Osteoblast (primary cell): ENCODE measurements around the gene GNB4. TPM values are rescaled to one million over a fixed set of nuclear protein-coding genes. Genes with fewer than 3 reads are reported as not detected.

Experiments used
- DNase-seq: peaks from one replicate; pipeline ENCODE4 v3.0.0; 2011; ENCODE audit warnings: low spot score, mixed read lengths; ENCODE audit not compliant: insufficient read length; ENCODE audit errors: missing footprints
- H2AFZ ChIP-seq: 2 replicates; pipeline ENCODE4 v1.6.0; 2011; ENCODE audit warnings: mild to moderate bottlenecking, low read length
- H3K27ac ChIP-seq: 2 replicates; pipeline ENCODE4 v1.5.1; 2011; ENCODE audit warnings: mild to moderate bottlenecking, low read depth, low read length, moderate library complexity
- H3K27me3 ChIP-seq: 2 replicates; pipeline ENCODE4 v1.6.0; 2012; ENCODE audit warnings: mild to moderate bottlenecking, control low read depth, inconsistent platforms, low read length, moderate library complexity; ENCODE audit not compliant: insufficient read depth
- H3K36me3 ChIP-seq: 2 replicates; pipeline ENCODE4 v1.5.1; 2011; ENCODE audit warnings: mild to moderate bottlenecking, low read length, control low read depth, moderate library complexity; ENCODE audit not compliant: insufficient read depth
- H3K4me1 ChIP-seq: 2 replicates; pipeline ENCODE4 v1.5.1; 2011; ENCODE audit warnings: mild to moderate bottlenecking, low read length, control low read depth, moderate library complexity; ENCODE audit not compliant: insufficient read depth
- H3K4me2 ChIP-seq: 2 replicates; pipeline ENCODE4 v1.6.0; 2011; ENCODE audit warnings: mild to moderate bottlenecking, low read length; ENCODE audit not compliant: insufficient read depth
- H3K4me3 ChIP-seq: fragments of 200-600 bp; sonication (generic); 3 replicates; pipeline ENCODE4 v1.5.1; 2012; ENCODE audit warnings: mild to moderate bottlenecking, low read length, inconsistent platforms; ENCODE audit not compliant: insufficient read depth
- H3K79me2 ChIP-seq: 2 replicates; pipeline ENCODE4 v1.6.0; 2012; ENCODE audit warnings: mild to moderate bottlenecking, low read length, control low read depth, inconsistent platforms; ENCODE audit not compliant: insufficient read depth
- H3K9me3 ChIP-seq: 2 replicates; pipeline ENCODE4 v1.5.1; 2011; ENCODE audit warnings: low read depth, low read length, control low read depth
- H4K20me1 ChIP-seq: 2 replicates; pipeline ENCODE4 v1.6.0; 2012; ENCODE audit warnings: mild to moderate bottlenecking, low read length, control low read depth; ENCODE audit not compliant: insufficient read depth
- CTCF ChIP-seq: IDR thresholded peaks from 2 replicates; pipeline ENCODE4 v1.5.1; 2011; ENCODE audit warnings: mild to moderate bottlenecking, low read depth, low read length, moderate library complexity; ENCODE audit errors: extremely low read depth
- total RNA-seq: library from RNA; depleted of rRNA; stranded (reverse); fragments of >200 nt; gene quantifications from 2 replicates; pipeline ENCODE4 v1.2.3, GENCODE V29; 2012

The GNB4 gene
- total RNA-seq, 1 donor = 92.3 TPM

GRCh38 chr3:179391906-179392305 lies 59.4 kb downstream of the GNB4 start:
- H3K4me3 ChIP-seq = no peak overlapping the region
- no peak overlapping the region for H3K4me2 ChIP-seq
- no peaks in the 10 kb centered on the region for H3K9me3 ChIP-seq
- H3K27ac ChIP-seq = no peak overlapping the region
- no peaks in the 10 kb centered on the region for H3K27me3 ChIP-seq
- H3K79me2 ChIP-seq = no peaks in the 10 kb centered on the region
- H3K36me3 ChIP-seq = peaks cover 39% of the 10 kb centered on the region
- no peaks in the 10 kb centered on the region for H3K4me1 ChIP-seq
- no peak for TF ChIP-seq CTCF
- H4K20me1 ChIP-seq = no peaks in the 10 kb centered on the region
- H2AFZ ChIP-seq = no peak overlapping the region
- DNase-seq = no peak

GRCh38 chr3:179376474-179376873 lies 74.8 kb downstream of the GNB4 start:
- H3K36me3 ChIP-seq = peaks cover 46% of the 10 kb centered on the region
- H3K27me3 ChIP-seq = no peaks in the 10 kb centered on the region
- H3K4me2 ChIP-seq = no peak overlapping the region
- TF ChIP-seq CTCF = no peak
- DNase-seq = no peak
- H3K27ac ChIP-seq = no peak overlapping the region
- no peaks in the 10 kb centered on the region for H3K9me3 ChIP-seq
- no peaks in the 10 kb centered on the region for H4K20me1 ChIP-seq
- no peaks in the 10 kb centered on the region for H3K4me1 ChIP-seq
- no peak overlapping the region for H3K4me3 ChIP-seq
- H2AFZ ChIP-seq = no peak overlapping the region
- no peaks in the 10 kb centered on the region for H3K79me2 ChIP-seq

- H3K79me2 ChIP-seq = no peaks in the 10 kb centered on the region
- no peaks in the 10 kb centered on the region for H3K9me3 ChIP-seq
- no peak overlapping the region for H3K27ac ChIP-seq
- no peaks in the 10 kb centered on the region for H3K27me3 ChIP-seq
- peaks cover 38% of the 10 kb centered on the region for H3K36me3 ChIP-seq
- TF ChIP-seq CTCF = no peak
- no peaks in the 10 kb centered on the region for H4K20me1 ChIP-seq
- no peaks in the 10 kb centered on the region for H3K4me1 ChIP-seq
- H3K4me3 ChIP-seq = no peak overlapping the region
- no peak for DNase-seq
- H3K4me2 ChIP-seq = no peak overlapping the region
- no peak overlapping the region for H2AFZ ChIP-seq
These were observed 75.9 kb downstream of the GNB4 start for GRCh38 chr3:179375091-179375999.

GRCh38 chr3:179373938-179374337 lies 77.3 kb downstream of the GNB4 start:
- no peak for DNase-seq
- no peaks in the 10 kb centered on the region for H3K27me3 ChIP-seq
- H3K4me1 ChIP-seq = no peaks in the 10 kb centered on the region
- peaks cover 35% of the 10 kb centered on the region for H3K36me3 ChIP-seq
- no peaks in the 10 kb centered on the region for H3K79me2 ChIP-seq
- H3K4me2 ChIP-seq = no peak overlapping the region
- no peak overlapping the region for H3K4me3 ChIP-seq
- no peaks in the 10 kb centered on the region for H3K9me3 ChIP-seq
- H4K20me1 ChIP-seq = no peaks in the 10 kb centered on the region
- no peak overlapping the region for H3K27ac ChIP-seq
- no peak overlapping the region for H2AFZ ChIP-seq
- TF ChIP-seq CTCF = no peak
